Astrocyte (in vitro differentiated cells and primary cell): ENCODE data around the gene PTPRN2.

ENCODE experiments used
- CTCF ChIP-seq: IDR thresholded peaks from 2 replicates; pipeline ENCODE4 v1.5.1; 2011; ENCODE audit warnings: low read depth, mild to moderate bottlenecking, inconsistent platforms, low read length, moderate library complexity; ENCODE audit not compliant: insufficient read depth
- EZH2 ChIP-seq: IDR thresholded peaks from 2 replicates; pipeline ENCODE4 v1.6.1; 2012; ENCODE audit warnings: mild to moderate bottlenecking, low read length, inconsistent platforms; ENCODE audit not compliant: insufficient read depth

DNA sequence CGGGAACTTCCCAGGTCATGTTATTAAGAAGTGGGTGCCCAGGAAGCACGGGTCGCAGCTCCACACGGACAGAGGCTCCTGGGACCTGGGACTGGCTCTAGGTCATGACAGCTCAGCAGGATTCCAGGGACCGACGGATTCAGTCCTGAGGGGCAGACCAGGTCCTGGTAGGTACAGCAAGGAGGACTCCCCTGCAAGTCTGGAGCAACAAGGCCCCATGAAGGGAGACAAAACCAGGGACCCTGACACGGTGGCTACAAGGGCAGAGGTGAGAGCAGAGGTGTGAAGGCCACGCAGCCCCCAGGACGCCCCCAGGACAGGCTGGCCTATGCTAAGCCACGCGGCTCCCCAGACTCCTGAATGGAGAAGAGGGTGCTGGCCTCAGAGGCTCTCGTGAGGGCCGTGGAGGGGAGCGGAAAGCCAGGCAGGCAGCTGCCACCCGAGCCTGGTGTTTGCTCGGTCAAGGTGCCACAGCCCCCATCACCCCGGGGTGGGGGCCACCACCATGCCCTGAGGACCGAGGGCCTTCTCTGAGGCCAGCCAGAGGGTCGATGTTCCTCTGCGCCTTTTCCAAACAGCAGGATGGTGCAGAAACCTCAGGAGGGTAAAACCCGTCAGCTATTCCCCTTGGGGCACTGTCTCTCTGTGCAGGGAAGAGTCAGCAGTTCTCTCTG is 348.9 kb downstream of the PTPRN2 start:
- TF ChIP-seq CTCF: no peak
- no peak for TF ChIP-seq EZH2
